Activated CD4-positive, alpha-beta T cell treated with anti-CD3 and anti-CD28 coated beads for 24 hours (primary cell): ENCODE results near the gene CDC26.
"Not testable (repeated sequence)": the region's sequence is repeated elsewhere in the genome, so short reads cannot be mapped to it uniquely, and the experiment has no call there.

Source experiments
- DNase-seq, 2 donors: peaks; one replicate each; pipeline ENCODE4 v3.0.0-alpha.2; 2020; ENCODE audit warnings: low read depth in 2 of 2

Gene CDC26

DNA sequence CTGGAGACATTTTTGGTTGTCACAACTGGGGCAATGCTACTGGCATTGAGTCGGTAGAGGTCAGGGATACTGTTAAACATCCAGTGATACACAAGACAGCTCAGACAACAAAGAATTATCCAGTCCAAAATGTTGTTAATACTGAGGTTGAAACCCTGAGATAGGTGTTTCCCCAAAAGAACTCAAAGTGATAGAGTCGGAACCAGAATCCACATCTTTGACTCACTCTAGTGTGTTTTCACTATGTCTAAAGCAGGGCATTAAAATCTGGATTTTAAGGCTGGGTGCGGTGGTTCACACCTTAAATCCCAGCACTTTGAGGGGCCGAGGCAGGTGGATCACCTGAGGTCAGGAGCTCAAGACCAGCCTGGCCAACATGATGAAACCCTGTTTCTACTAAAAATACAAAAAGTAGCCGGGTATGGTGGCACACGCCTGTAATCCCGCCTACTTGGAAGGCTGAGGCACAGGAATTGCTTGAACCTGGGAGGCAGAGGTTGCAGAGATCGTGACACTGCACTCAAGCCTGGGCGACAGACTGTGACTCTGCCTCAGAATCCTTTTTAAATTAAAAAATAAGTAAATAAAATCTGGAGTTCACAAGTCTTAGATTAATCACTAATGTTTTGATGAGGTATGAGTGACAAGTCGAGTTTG is 37.0 kb downstream of the CDC26 start:
- no peak for DNase-seq

- no peak for DNase-seq
Measured at GRCh38 chr9:113237026-113237425, 38.3 kb downstream of the CDC26 start.

DNA sequence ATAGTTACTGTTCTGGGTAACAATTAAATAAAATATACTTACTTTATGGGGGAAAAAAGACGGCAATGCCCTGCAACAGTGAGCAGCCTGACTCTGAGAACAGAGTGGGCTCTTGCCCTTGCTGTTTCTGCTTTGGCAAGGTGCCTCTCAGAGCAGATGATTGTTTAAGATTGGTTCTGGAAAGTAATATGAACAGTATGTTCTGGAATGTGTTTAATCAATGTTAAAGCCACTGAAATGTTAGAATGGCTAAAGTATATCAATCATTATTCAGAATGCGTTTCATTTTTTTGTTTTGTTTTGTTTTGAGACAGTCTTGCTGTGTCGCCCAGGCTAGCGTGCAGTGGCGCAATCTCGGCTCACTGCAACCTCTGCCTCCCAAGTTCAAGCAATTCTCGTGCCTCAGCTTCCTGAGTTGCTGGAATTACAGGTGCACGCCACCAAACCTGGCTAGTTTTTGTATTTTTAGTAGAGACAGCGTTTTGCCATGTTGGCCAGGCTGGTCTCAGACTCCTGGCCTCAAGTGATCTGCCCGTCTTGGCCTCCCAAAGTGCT is 39.6 kb downstream of the CDC26 start:
- not testable (repeated sequence) for DNase-seq

- DNase-seq = no peak
Measured at GRCh38 chr9:113231701-113232100, 43.7 kb downstream of the CDC26 start.

DNA sequence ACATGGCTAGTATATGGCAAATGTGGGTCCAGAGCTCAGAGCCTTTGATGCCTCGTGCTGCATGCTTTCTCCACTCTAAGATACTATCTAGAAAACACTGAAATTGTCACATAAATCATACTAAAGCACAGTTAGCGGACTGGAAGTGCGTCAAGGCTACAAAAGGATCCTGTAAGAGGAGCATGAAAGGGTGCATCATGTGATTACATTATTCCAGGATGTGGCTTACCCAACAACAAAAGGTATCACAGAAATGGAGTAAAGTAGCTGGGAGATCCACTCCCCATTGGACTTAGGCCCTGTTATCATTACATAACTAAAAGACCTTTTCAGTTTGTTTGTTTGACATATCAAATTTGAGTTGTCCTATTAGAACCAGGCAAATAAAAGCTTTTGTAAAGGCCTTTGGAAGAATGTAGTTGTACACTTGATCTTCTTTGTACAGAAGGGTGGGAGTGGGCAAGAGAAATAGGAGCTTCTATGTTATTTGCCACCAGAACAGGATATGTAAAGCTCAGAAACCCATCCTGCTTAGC is 47.2 kb downstream of the CDC26 start:
- DNase-seq = no peak

DNA sequence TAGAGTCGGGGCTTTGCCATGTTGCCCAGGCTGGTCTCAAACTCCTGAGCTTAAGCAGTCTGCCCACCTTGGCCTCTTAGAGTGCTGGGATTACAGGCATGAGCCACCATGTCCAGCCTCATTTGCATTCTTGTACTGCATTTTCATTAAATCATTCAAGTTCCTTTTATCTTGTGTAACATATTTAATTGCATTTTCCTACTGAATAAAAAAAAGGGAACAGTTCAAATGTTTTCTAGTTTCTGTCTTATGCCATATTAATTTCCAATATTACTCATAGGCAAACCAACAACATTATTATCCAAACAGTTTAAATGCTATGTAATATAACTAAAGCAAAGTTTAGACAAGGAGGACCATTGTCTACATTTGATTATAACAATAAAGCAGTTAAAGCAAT is 47.9 kb downstream of the CDC26 start:
- DNase-seq = no peak

- DNase-seq = no peak
Measured at GRCh38 chr9:113223963-113224362, 51.4 kb downstream of the CDC26 start.

DNA sequence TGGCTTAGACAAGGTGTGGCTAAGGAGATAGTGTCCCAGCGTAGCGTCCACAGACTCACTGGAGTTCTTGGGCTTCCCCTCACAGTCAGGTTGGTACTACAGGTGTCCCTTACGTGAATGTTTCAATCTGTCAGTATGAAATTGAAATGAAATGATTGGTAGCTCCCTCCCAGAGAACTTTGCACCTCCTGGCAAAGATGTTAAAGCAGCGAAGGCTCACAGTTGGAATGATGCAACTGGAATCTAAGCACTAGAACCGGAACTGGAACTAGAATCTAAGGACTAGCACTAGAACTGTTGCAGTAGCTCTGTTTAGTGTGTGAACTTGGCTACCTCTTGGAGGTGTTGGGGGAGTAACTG is 52.9 kb downstream of the CDC26 start:
- DNase-seq = no peak

DNA sequence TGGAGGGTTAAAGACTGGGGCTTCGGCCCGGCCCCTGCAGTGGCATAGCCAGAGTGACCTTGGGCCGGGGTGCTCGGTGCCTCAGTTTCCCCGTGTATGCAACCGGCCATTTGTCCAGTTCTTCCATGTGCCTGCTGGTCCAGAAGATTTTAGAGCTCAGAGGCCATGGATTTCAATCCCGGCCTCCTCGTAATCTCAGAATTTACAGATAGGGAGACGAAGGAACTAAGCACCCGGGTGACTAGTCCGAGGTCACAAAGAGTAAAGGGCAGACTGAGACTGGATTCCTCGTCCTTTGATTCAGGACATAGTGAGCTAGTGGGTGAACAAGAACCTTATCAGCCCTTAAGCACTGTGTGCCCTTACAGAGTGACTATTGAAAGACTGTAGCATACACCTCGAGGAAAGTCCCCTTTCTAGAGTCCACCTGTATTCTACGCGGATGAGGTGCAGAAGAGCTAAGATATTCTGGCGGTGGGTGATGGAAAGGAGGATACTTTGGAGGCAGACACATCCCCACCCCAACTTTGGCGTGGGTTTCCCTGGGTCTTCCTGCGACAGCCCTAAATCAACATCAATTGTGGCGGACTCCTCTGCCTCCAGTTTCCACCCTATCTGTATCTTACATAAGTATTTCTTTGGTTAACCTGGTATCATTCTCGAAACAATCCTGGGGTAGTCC is 53.4 kb downstream of the CDC26 start:
- DNase-seq = no peak

GRCh38 chr9:113221003-113221799 is 54.2 kb downstream of the CDC26 start, which contains the start of the genes FKBP15 and SLC31A1:
Gene FKBP15, minus strand, starts transcription at chr9:113221277. Its CDS starts 34 bp downstream, at chr9:113221243.
Gene SLC31A1, plus strand, starts transcription at chr9:113221544. Its CDS starts 34,605 bp downstream, at chr9:113256149.
- DNase-seq = peak; percentile 95

- no peak for DNase-seq
Measured at GRCh38 chr9:113220467-113221002, 54.8 kb downstream of the CDC26 start.

DNA sequence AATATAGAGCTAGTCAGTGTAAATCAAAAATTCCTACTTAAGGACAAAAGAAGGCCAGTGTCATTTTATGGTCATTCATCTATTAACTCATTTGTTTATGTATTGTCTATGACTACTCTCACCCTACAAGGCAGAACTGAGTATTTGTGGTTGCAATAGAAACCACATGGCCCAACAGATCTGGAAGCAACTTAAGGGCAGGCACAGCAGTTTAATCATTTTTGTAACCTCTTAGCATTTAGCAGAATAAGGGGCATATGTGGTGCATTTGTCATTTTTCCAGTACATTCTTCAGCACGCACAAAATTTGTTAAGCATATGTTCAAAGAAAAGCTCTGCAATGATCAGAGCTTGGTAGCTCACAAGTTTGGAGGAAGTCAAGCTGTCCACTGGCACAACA is 55.4 kb downstream of the CDC26 start:
- no peak for DNase-seq

GRCh38 chr9:113219186-113219936 is 56.0 kb downstream of the CDC26 start:
- no peak for DNase-seq
